ENCODE data around the gene FAM170B. TPM values are rescaled to one million over a fixed set of nuclear protein-coding genes. Genes with fewer than 3 reads are reported as not detected.
A peak's percentile ranks its signal among the peaks of the same experiment; 100 is the strongest.

Gene FAM170B
- total RNA-seq, 8 experiments from 2014 or later = 0.14 to 0.36 (median 0.22) TPM; not detected in 4

GRCh38 chr10:49112851-49113250 lies 21.0 kb downstream of the FAM170B start:
- H3K27ac ChIP-seq = no peak overlapping the region
- H3K4me3 ChIP-seq = no peak overlapping the region
- in situ Hi-C loops (cut with MboI; ENCODE audit: low pct_unique_long_range_greater_than_20kb in 2 of 9, low sequenced_read_pairs in 9 of 9, unreplicated experiment in 9 of 9) = no loop called here
- no peak for ATAC-seq (replicated peaks in 6 of 8)
- 0 to 80% (median 63%) methylated on average over 1 to 3 of the region's 3 CpGs; no CpG with 5 or more reads in 2 of the 10 experiments for WGBS, 10 experiments
- H3K4me1 ChIP-seq (replicated peaks in 1 of 2) = peaks cover 3 to 7% of the 10 kb centered on the region in 2 donors

GRCh38 chr10:49112098-49112497 lies 21.7 kb downstream of the FAM170B start:
- in situ Hi-C loops (cut with MboI; ENCODE audit: low pct_unique_long_range_greater_than_20kb in 2 of 9, low sequenced_read_pairs in 9 of 9, unreplicated experiment in 9 of 9) = no loop called here
- no peak for ATAC-seq (replicated peaks in 6 of 8)
- 25 to 100% (median 70%) methylated on average over 1 to 3 of the region's 3 CpGs; no CpG with 5 or more reads in 3 of the 10 experiments for WGBS, 10 experiments

GRCh38 chr10:49111320-49111698 lies 22.5 kb downstream of the FAM170B start:
- in situ Hi-C loops (cut with MboI; ENCODE audit: low pct_unique_long_range_greater_than_20kb in 2 of 9, low sequenced_read_pairs in 9 of 9, unreplicated experiment in 9 of 9) = no loop called here

More at GRCh38 chr10:49112098-49112497, 21.7 kb downstream of the FAM170B start:
- Histone ChIP-seq H3K27ac (no peak overlapping the region), H3K4me1 (replicated peaks in 1 of 2) (peaks cover 3 to 7% of the 10 kb centered on the region in 2 donors), H3K4me3 (no peak overlapping the region)

GRCh38 chr10:49110684-49111319 lies 23.0 kb downstream of the FAM170B start:
- WGBS, 10 experiments = 70 to 100% (median 100%) methylated on average over 1 to 4 of the region's 4 CpGs; no CpG with 5 or more reads in 1 of the 10 experiments
- in situ Hi-C loops (cut with MboI; ENCODE audit: low pct_unique_long_range_greater_than_20kb in 2 of 9, low sequenced_read_pairs in 9 of 9, unreplicated experiment in 9 of 9) = no loop called here
- H3K4me3 ChIP-seq = no peak overlapping the region
- no peak for ATAC-seq (replicated peaks in 6 of 8)
- H3K27ac ChIP-seq = no peak overlapping the region
- peaks cover 3 to 7% of the 10 kb centered on the region in 2 donors for H3K4me1 ChIP-seq (replicated peaks in 1 of 2)

More at GRCh38 chr10:49111320-49111698, 22.5 kb downstream of the FAM170B start:
- no peak overlapping the region for H3K4me3 ChIP-seq
- H3K4me1 ChIP-seq (replicated peaks in 1 of 2) = peaks cover 3 to 7% of the 10 kb centered on the region in 2 donors
- ATAC-seq (replicated peaks in 6 of 8) = no peak
- H3K27ac ChIP-seq = no peak overlapping the region
- WGBS, 10 experiments = 20 to 89% (median 82%) methylated on average over 1 to 5 of the region's 8 CpGs; no CpG with 5 or more reads in 4 of the 10 experiments

GRCh38 chr10:49109669-49110340 lies 24.0 kb downstream of the FAM170B start:
- Histone ChIP-seq H3K4me1 (replicated peaks in 1 of 2) (peaks cover 3 to 7% of the 10 kb centered on the region in 2 donors), H3K4me3 (no peak overlapping the region), H3K27ac (no peak overlapping the region)
- peak in 7 of 8 experiments; percentile 15 to 98 (median 51) for ATAC-seq (replicated peaks in 6 of 8)
- in situ Hi-C loops (cut with MboI; ENCODE audit: low pct_unique_long_range_greater_than_20kb in 2 of 9, low sequenced_read_pairs in 9 of 9, unreplicated experiment in 9 of 9) = no loop called here
- WGBS, 10 experiments = 0 to 100% (median 77%) methylated on average over 1 to 6 of the region's 9 CpGs

GRCh38 chr10:49108656-49109055 lies 25.2 kb downstream of the FAM170B start:
- in situ Hi-C loops (cut with MboI; ENCODE audit: low pct_unique_long_range_greater_than_20kb in 2 of 9, low sequenced_read_pairs in 9 of 9, unreplicated experiment in 9 of 9) = no loop called here
- WGBS, 10 experiments = 80 to 100% (median 100%) methylated on average over 1 of the region's 7 CpGs; no CpG with 5 or more reads in 6 of the 10 experiments
- Histone ChIP-seq H3K4me3 (no peak overlapping the region), H3K27ac (no peak overlapping the region), H3K4me1 (replicated peaks in 1 of 2) (peaks cover 3 to 7% of the 10 kb centered on the region in 2 donors)
- no peak for ATAC-seq (replicated peaks in 6 of 8)

GRCh38 chr10:49107887-49108267 lies 25.9 kb downstream of the FAM170B start:
- ATAC-seq (replicated peaks in 6 of 8) = no peak

GRCh38 chr10:49107111-49107886 lies 26.5 kb downstream of the FAM170B start:
- H3K27ac ChIP-seq = no peak overlapping the region
- in situ Hi-C loops (cut with MboI; ENCODE audit: low pct_unique_long_range_greater_than_20kb in 2 of 9, low sequenced_read_pairs in 9 of 9, unreplicated experiment in 9 of 9) = no loop called here
- peaks cover 3 to 7% of the 10 kb centered on the region in 2 donors for H3K4me1 ChIP-seq (replicated peaks in 1 of 2)
- no peak for ATAC-seq (replicated peaks in 6 of 8)
- H3K4me3 ChIP-seq = no peak overlapping the region
- WGBS, 10 experiments = 86 to 100% (median 93%) methylated on average over 1 to 7 of the region's 17 CpGs; no CpG with 5 or more reads in 3 of the 10 experiments

More at GRCh38 chr10:49107887-49108267, 25.9 kb downstream of the FAM170B start:
- Histone ChIP-seq H3K4me1 (replicated peaks in 1 of 2) (peaks cover 3 to 7% of the 10 kb centered on the region in 2 donors), H3K27ac (no peak overlapping the region), H3K4me3 (no peak overlapping the region)
- in situ Hi-C loops (cut with MboI; ENCODE audit: low pct_unique_long_range_greater_than_20kb in 2 of 9, low sequenced_read_pairs in 9 of 9, unreplicated experiment in 9 of 9) = no loop called here
- WGBS, 10 experiments = 74 to 100% (median 100%) methylated on average over 1 to 5 of the region's 8 CpGs; no CpG with 5 or more reads in 7 of the 10 experiments

GRCh38 chr10:49106451-49106850 lies 27.4 kb downstream of the FAM170B start:
- Histone ChIP-seq H3K27ac (no peak overlapping the region), H3K4me1 (replicated peaks in 1 of 2) (peaks cover 3 to 7% of the 10 kb centered on the region in 2 donors), H3K4me3 (no peak overlapping the region)
- ATAC-seq (replicated peaks in 6 of 8) = no peak
- 0 to 80% (median 49%) methylated on average over 1 to 2 of the region's 7 CpGs; no CpG with 5 or more reads in 6 of the 10 experiments for WGBS, 10 experiments
- in situ Hi-C loops (cut with MboI; ENCODE audit: low pct_unique_long_range_greater_than_20kb in 2 of 9, low sequenced_read_pairs in 9 of 9, unreplicated experiment in 9 of 9) = no loop called here

- in situ Hi-C loops (cut with MboI; ENCODE audit: low pct_unique_long_range_greater_than_20kb in 2 of 9, low sequenced_read_pairs in 9 of 9, unreplicated experiment in 9 of 9) = no loop called here
- WGBS, 10 experiments = 63 to 95% (median 73%) methylated on average over 2 to 4 of the region's 4 CpGs; no CpG with 5 or more reads in 1 of the 10 experiments
- H3K4me1 ChIP-seq (replicated peaks in 1 of 2) = peaks cover 3 to 5% of the 10 kb centered on the region in 2 donors
- H3K27ac ChIP-seq = no peak overlapping the region
- no peak for ATAC-seq (replicated peaks in 6 of 8)
- no peak overlapping the region for H3K4me3 ChIP-seq
These were observed 28.7 kb downstream of the FAM170B start for GRCh38 chr10:49105076-49105475.

GRCh38 chr10:49104323-49104722 lies 29.5 kb downstream of the FAM170B start:
- ATAC-seq (replicated peaks in 6 of 8) = peak in 1 of 8 experiments; percentile 13
- 50 to 100% (median 95%) methylated on average over 1 to 4 of the region's 5 CpGs; no CpG with 5 or more reads in 2 of the 10 experiments for WGBS, 10 experiments
- no peak overlapping the region for H3K4me3 ChIP-seq
- in situ Hi-C loops (cut with MboI; ENCODE audit: low pct_unique_long_range_greater_than_20kb in 2 of 9, low sequenced_read_pairs in 9 of 9, unreplicated experiment in 9 of 9) = no loop called here
- peaks cover 1 to 6% of the 10 kb centered on the region in 2 donors for H3K4me1 ChIP-seq (replicated peaks in 1 of 2)
- H3K27ac ChIP-seq = no peak overlapping the region

- Histone ChIP-seq H3K4me3 (no peak overlapping the region), H3K27ac (no peak overlapping the region), H3K4me1 (replicated peaks in 1 of 2) (peaks cover 7 to 10% of the 10 kb centered on the region in 2 donors)
- WGBS, 10 experiments = 83 to 100% (median 100%) methylated on average over 1 to 3 of the region's 4 CpGs; no CpG with 5 or more reads in 5 of the 10 experiments
- ATAC-seq (replicated peaks in 6 of 8) = no peak
- in situ Hi-C loops (cut with MboI; ENCODE audit: low pct_unique_long_range_greater_than_20kb in 2 of 9, low sequenced_read_pairs in 9 of 9, unreplicated experiment in 9 of 9) = no loop called here
These were observed 30.1 kb downstream of the FAM170B start for GRCh38 chr10:49103761-49104160.

- Histone ChIP-seq H3K4me3 (no peak overlapping the region), H3K27ac (no peak overlapping the region), H3K4me1 (replicated peaks in 1 of 2) (peaks cover 34 to 36% of the 10 kb centered on the region in 2 donors)
- in situ Hi-C loops (cut with MboI; ENCODE audit: low pct_unique_long_range_greater_than_20kb in 2 of 9, low sequenced_read_pairs in 9 of 9, unreplicated experiment in 9 of 9) = no loop called here
- peak in 2 of 8 experiments; percentile 15 to 50 for ATAC-seq (replicated peaks in 6 of 8)
- 42 to 100% (median 81%) methylated on average over 1 to 7 of the region's 8 CpGs for WGBS, 10 experiments
These were observed 34.8 kb downstream of the FAM170B start for GRCh38 chr10:49099046-49099445.
